HepG2 (cell line): ENCODE measurements around the gene SMG7. TPM values are rescaled to one million over a fixed set of nuclear protein-coding genes. Genes with fewer than 3 reads are reported as not detected.

Experiments used
- FOXK1 ChIP-seq: sonication (generic); formaldehyde crosslinking; IDR thresholded peaks from 2 replicates; pipeline ENCODE4 v1.4.0; 2020; ENCODE audit warnings: low read depth, missing genetic modification reagents, borderline replicate concordance
- GABPB1 ChIP-seq: IDR thresholded peaks from 2 replicates; pipeline ENCODE4 v1.6.1; 2016; ENCODE audit warnings: mild to moderate bottlenecking, missing genetic modification reagents, moderate library complexity, missing compliant biosample characterization
- HOXA5 ChIP-seq: sonication (generic); formaldehyde crosslinking; IDR thresholded peaks from 2 replicates; pipeline ENCODE4 v1.4.0; 2020; ENCODE audit warnings: missing genetic modification reagents
- IRF2 ChIP-seq: IDR thresholded peaks from 2 replicates; pipeline ENCODE4 v1.6.1; 2018; ENCODE audit warnings: missing genetic modification reagents, missing compliant biosample characterization
- MIXL1 ChIP-seq: IDR thresholded peaks from 2 replicates; pipeline ENCODE4 v1.6.1; 2016
- NFYC ChIP-seq: IDR thresholded peaks from 2 replicates; pipeline ENCODE4 v1.6.1; 2016; ENCODE audit warnings: missing genetic modification reagents, missing compliant biosample characterization
- NONO ChIP-seq, 2 experiments: fragments of 450-650 bp in 1 of 2; sonication (generic) in 1 of 2; formaldehyde crosslinking in 1 of 2; IDR thresholded peaks in 1 of 2; conservative IDR thresholded peaks in 1 of 2; 2 replicates each; pipeline versions ENCODE4 v1.6.1 to v1.8.0; 2017 to 2022; ENCODE audit warnings: mild to moderate bottlenecking in 1 of 2, missing genetic modification reagents in 1 of 2, moderate library complexity in 1 of 2
- SALL1 ChIP-seq: sonication (generic); formaldehyde crosslinking; IDR thresholded peaks from 2 replicates; pipeline ENCODE4 v1.8.0; 2022; ENCODE audit warnings: mild to moderate bottlenecking, missing genetic modification reagents
- ZNF350 ChIP-seq: sonication (generic); formaldehyde crosslinking; IDR thresholded peaks from 2 replicates; pipeline ENCODE4 v1.4.0; 2020; ENCODE audit warnings: mild to moderate bottlenecking, low read depth, missing genetic modification reagents, borderline replicate concordance
- ZNF557 ChIP-seq: sonication (generic); formaldehyde crosslinking; IDR thresholded peaks from 2 replicates; pipeline ENCODE4 v1.4.0; 2020; ENCODE audit warnings: missing genetic modification reagents
- ZNF720 ChIP-seq: sonication (generic); formaldehyde crosslinking; IDR thresholded peaks from 2 replicates; pipeline ENCODE4 v1.4.0; 2020; ENCODE audit warnings: missing genetic modification reagents
- polyA plus RNA-seq, 8 experiments: library from polyadenylated mRNA; depleted of rRNA in 3 of 8; stranded (reverse) in 7 of 8; unstranded in 1 of 8; fragments of >200 nt; fragmentation: Illumina TruSeq in 4 of 8; extraction: Trizol in 4 of 8; gene quantifications; 2 replicates each; pipeline versions ENCODE4 v1.2.1 to v1.2.3, GENCODE V29; 2011 to 2016; ENCODE audit warnings: low read depth in 4 of 8, missing spikeins in 1 of 8, mixed read lengths in 1 of 8; ENCODE audit not compliant: insufficient read depth in 1 of 8
- total RNA-seq, 5 experiments: library from RNA; depleted of rRNA; stranded (reverse); fragments of >200 nt; fragmentation: Illumina TruSeq; extraction: Trizol; gene quantifications; 2 replicates each; pipeline ENCODE4 v1.2.3, GENCODE V29; 2016; ENCODE audit warnings: low read depth in 1 of 5
- TF ChIP-seq, protein P1 (sequence below), 2 experiments: sonication (generic) in 1 of 2; formaldehyde crosslinking in 1 of 2; IDR thresholded peaks; 2 replicates each; pipeline versions ENCODE4 v1.5.1 to v1.6.1; 2011 to 2020; ENCODE audit warnings: borderline replicate concordance in 1 of 2, low read depth in 1 of 2, low read length in 1 of 2, mild to moderate bottlenecking in 1 of 2, missing genetic modification reagents in 1 of 2, moderate library complexity in 1 of 2
- TF ChIP-seq, protein P2 (sequence below): sonication (generic); formaldehyde crosslinking; IDR thresholded peaks from 2 replicates; pipeline ENCODE4 v1.4.0; 2020; ENCODE audit warnings: missing genetic modification reagents
- TF ChIP-seq, protein P3 (sequence below): sonication (generic); formaldehyde crosslinking; IDR thresholded peaks from 2 replicates; pipeline ENCODE4 v1.4.0; 2020; ENCODE audit warnings: mild to moderate bottlenecking, missing genetic modification reagents, borderline replicate concordance
- TF ChIP-seq, protein P4 (sequence below): sonication (generic); formaldehyde crosslinking; IDR thresholded peaks from 2 replicates; pipeline ENCODE4 v1.9.0; 2021; ENCODE audit warnings: missing genetic modification reagents, borderline replicate concordance

Gene SMG7
- total and polyA plus RNA-seq, 2 of the 13 experiments (the other 11 are each of a cell fraction or from before 2014, with no cell fraction given), result 14.9 to 27.9 TPM

DNA sequence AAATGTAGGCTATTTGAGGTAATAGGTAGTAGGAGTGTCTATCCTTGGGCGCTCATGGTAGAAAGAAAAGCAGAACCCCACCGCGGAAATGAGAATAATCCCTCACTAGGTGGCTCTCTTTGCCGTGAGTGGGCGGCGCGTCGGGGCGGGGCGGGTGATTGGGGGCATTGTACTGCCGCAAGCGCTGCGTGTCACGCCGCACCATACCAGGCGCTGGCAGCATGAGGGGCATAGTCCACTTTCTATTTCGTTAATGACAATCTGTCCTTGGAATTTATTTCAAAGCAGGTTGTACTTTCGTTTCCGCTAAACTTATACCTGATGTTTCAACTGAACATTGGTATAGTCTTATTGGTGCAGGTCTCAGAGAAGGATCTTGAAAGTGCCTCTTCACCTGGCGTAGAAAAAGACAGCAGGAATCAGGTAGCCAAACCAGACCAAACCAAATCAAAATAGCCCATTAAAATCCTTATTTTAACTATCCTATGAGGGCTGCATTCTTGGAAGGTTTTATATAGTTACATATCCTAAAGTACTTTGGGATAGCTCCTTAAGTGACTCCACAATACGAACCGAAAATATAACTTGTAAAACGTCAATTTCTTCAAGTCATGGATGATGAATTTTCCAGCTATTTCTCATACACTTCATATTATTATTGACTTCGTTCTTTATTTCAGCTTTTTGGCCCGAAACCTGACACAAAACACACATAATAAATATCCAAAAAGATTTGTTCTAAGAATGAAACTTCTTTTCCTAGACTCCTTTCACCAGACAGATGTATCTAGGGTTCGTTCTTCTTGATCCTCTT, 1.9 kb upstream of the SMG7 start (continued):
- TF ChIP-seq, protein P1, sequence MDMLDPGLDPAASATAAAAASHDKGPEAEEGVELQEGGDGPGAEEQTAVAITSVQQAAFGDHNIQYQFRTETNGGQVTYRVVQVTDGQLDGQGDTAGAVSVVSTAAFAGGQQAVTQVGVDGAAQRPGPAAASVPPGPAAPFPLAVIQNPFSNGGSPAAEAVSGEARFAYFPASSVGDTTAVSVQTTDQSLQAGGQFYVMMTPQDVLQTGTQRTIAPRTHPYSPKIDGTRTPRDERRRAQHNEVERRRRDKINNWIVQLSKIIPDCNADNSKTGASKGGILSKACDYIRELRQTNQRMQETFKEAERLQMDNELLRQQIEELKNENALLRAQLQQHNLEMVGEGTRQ (IDR thresholded peaks at IDR 0.05; ENCODE audit: low read depth, low read length), result no peak
- TF ChIP-seq, protein P1 (CRISPR knock-in tag; IDR thresholded peaks at IDR 0.05; ENCODE audit: borderline replicate concordance), result no peak
- TF ChIP-seq ZNF350 (CRISPR knock-in tag), result 0 out of 2 replicates have a peak, but pooled peaks have one; percentile 36
- TF ChIP-seq ZNF720 (CRISPR knock-in tag), result no peak
- TF ChIP-seq, protein P2, sequence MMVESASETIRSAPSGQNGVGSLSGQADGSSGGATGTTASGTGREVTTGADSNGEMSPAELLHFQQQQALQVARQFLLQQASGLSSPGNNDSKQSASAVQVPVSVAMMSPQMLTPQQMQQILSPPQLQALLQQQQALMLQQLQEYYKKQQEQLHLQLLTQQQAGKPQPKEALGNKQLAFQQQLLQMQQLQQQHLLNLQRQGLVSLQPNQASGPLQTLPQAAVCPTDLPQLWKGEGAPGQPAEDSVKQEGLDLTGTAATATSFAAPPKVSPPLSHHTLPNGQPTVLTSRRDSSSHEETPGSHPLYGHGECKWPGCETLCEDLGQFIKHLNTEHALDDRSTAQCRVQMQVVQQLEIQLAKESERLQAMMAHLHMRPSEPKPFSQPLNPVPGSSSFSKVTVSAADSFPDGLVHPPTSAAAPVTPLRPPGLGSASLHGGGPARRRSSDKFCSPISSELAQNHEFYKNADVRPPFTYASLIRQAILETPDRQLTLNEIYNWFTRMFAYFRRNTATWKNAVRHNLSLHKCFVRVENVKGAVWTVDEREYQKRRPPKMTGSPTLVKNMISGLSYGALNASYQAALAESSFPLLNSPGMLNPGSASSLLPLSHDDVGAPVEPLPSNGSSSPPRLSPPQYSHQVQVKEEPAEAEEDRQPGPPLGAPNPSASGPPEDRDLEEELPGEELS, result peak; percentile 76; the same call in 1 of the 2 replicates
- peak; percentile 91 for TF ChIP-seq SALL1 (CRISPR knock-in tag)
- peak; percentile 90 for TF ChIP-seq IRF2
- 0 out of 2 replicates have a peak, but pooled peaks have one; percentile 15 for TF ChIP-seq NFYC (CRISPR knock-in tag)
- TF ChIP-seq FOXK1, result peak; percentile 28; the same call in 1 of the 2 replicates
- peak; percentile 63; the same call in 1 of the 2 replicates for TF ChIP-seq HOXA5
- peak; percentile 85 for TF ChIP-seq MIXL1
- peak; percentile 70 for TF ChIP-seq GABPB1 (CRISPR knock-in tag)
- TF ChIP-seq, protein P3, sequence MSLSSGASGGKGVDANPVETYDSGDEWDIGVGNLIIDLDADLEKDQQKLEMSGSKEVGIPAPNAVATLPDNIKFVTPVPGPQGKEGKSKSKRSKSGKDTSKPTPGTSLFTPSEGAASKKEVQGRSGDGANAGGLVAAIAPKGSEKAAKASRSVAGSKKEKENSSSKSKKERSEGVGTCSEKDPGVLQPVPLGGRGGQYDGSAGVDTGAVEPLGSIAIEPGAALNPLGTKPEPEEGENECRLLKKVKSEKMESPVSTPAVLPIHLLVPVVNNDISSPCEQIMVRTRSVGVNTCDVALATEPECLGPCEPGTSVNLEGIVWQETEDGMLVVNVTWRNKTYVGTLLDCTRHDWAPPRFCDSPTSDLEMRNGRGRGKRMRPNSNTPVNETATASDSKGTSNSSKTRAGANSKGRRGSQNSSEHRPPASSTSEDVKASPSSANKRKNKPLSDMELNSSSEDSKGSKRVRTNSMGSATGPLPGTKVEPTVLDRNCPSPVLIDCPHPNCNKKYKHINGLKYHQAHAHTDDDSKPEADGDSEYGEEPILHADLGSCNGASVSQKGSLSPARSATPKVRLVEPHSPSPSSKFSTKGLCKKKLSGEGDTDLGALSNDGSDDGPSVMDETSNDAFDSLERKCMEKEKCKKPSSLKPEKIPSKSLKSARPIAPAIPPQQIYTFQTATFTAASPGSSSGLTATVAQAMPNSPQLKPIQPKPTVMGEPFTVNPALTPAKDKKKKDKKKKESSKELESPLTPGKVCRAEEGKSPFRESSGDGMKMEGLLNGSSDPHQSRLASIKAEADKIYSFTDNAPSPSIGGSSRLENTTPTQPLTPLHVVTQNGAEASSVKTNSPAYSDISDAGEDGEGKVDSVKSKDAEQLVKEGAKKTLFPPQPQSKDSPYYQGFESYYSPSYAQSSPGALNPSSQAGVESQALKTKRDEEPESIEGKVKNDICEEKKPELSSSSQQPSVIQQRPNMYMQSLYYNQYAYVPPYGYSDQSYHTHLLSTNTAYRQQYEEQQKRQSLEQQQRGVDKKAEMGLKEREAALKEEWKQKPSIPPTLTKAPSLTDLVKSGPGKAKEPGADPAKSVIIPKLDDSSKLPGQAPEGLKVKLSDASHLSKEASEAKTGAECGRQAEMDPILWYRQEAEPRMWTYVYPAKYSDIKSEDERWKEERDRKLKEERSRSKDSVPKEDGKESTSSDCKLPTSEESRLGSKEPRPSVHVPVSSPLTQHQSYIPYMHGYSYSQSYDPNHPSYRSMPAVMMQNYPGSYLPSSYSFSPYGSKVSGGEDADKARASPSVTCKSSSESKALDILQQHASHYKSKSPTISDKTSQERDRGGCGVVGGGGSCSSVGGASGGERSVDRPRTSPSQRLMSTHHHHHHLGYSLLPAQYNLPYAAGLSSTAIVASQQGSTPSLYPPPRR (CRISPR knock-in tag), result peak; percentile 35; the same call in 1 of the 2 replicates
- TF ChIP-seq, protein P4, sequence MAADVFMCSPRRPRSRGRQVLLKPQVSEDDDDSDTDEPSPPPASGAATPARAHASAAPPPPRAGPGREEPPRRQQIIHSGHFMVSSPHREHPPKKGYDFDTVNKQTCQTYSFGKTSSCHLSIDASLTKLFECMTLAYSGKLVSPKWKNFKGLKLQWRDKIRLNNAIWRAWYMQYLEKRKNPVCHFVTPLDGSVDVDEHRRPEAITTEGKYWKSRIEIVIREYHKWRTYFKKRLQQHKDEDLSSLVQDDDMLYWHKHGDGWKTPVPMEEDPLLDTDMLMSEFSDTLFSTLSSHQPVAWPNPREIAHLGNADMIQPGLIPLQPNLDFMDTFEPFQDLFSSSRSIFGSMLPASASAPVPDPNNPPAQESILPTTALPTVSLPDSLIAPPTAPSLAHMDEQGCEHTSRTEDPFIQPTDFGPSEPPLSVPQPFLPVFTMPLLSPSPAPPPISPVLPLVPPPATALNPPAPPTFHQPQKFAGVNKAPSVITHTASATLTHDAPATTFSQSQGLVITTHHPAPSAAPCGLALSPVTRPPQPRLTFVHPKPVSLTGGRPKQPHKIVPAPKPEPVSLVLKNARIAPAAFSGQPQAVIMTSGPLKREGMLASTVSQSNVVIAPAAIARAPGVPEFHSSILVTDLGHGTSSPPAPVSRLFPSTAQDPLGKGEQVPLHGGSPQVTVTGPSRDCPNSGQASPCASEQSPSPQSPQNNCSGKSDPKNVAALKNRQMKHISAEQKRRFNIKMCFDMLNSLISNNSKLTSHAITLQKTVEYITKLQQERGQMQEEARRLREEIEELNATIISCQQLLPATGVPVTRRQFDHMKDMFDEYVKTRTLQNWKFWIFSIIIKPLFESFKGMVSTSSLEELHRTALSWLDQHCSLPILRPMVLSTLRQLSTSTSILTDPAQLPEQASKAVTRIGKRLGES, result peak; percentile 43; the same call in 1 of the 2 replicates
- no peak for TF ChIP-seq NONO (IDR thresholded peaks at IDR 0.05)
- TF ChIP-seq NONO (CRISPR knock-in tag; conservative IDR thresholded peaks at IDR 0.05), result 0 out of 2 replicates have a peak, but pooled peaks have one; percentile 35
- TF ChIP-seq ZNF557 (CRISPR knock-in tag), result peak; percentile 77; the same call in 1 of the 2 replicates
